ENCODE data around the gene SPECC1L. TPM values are rescaled to one million over a fixed set of nuclear protein-coding genes. Genes with fewer than 3 reads are reported as not detected.

Gene SPECC1L
- total RNA-seq, 1 experiment from 2014 or later = 40.8 TPM

DNA sequence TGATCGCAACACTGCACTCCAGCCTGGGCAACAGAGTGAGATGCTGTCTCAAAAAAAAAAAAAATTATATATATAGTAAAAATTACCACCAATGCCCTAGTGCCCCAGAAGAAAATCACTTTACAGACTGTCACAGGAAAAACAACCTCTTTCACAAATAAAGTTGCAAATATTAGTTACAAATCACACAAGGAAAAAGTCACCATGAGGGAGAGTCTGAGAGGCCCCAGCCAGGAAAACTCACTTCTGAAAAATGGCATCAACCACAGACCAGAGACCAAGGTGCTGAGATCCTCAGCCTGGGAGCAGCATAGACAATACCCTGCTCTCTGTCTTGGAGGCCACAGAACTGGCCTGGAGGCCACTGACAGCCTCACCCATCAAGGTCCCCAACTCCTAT lies 46.2 kb upstream of the SPECC1L start:
- H4K20me1 ChIP-seq (ENCODE audit: insufficient read depth) = no peaks in the 10 kb centered on the region
- H3K9me3 ChIP-seq (ENCODE audit: control insufficient read depth in 1 of 2, insufficient read depth in 1 of 2, low read depth in 1 of 2, low read length in 2 of 2) = no peaks in the 10 kb centered on the region; a peak in 2 of 4 replicates
- H3K27me3 ChIP-seq (ENCODE audit: insufficient read depth, low read length) = no peaks in the 10 kb centered on the region
- no peak overlapping the region for H2AFZ ChIP-seq (ENCODE audit: low read depth, low read length, poor library complexity, severe bottlenecking)
- peaks cover 0 to 5% of the 10 kb centered on the region in 2 experiments; a peak in 2 of 4 replicates for H3K4me1 ChIP-seq (ENCODE audit: control insufficient read depth in 1 of 2, insufficient read depth in 2 of 2, low read length in 2 of 2)
- no peak for TF ChIP-seq JUND (IDR thresholded peaks at IDR 0.05)
- TF ChIP-seq, protein P1, sequence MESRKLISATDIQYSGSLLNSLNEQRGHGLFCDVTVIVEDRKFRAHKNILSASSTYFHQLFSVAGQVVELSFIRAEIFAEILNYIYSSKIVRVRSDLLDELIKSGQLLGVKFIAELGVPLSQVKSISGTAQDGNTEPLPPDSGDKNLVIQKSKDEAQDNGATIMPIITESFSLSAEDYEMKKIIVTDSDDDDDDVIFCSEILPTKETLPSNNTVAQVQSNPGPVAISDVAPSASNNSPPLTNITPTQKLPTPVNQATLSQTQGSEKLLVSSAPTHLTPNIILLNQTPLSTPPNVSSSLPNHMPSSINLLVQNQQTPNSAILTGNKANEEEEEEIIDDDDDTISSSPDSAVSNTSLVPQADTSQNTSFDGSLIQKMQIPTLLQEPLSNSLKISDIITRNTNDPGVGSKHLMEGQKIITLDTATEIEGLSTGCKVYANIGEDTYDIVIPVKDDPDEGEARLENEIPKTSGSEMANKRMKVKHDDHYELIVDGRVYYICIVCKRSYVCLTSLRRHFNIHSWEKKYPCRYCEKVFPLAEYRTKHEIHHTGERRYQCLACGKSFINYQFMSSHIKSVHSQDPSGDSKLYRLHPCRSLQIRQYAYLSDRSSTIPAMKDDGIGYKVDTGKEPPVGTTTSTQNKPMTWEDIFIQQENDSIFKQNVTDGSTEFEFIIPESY (IDR thresholded peaks at IDR 0.05; ENCODE audit: extremely low read depth, insufficient replicate concordance, low read length) = no peak
- H3K9me2 ChIP-seq (ENCODE audit: insufficient read depth) = no peaks in the 10 kb centered on the region
- no peak overlapping the region for H3K9ac ChIP-seq (ENCODE audit: low read length)
- H3K79me2 ChIP-seq (ENCODE audit: insufficient read depth, low read length) = no peaks in the 10 kb centered on the region
- ChIA-PET POLR2A (no interaction called here), CTCF (no interaction called here), RAD21 (ENCODE audit: low non-redundant PET in 1 of 2, low total read pairs in 2 of 2, uncharacterized antibody in 2 of 2, unreplicated experiment in 2 of 2) (no interaction called here)
- no peak overlapping the region for H3K27ac ChIP-seq (ENCODE audit: low read depth, low read length)
- H3K36me3 ChIP-seq (ENCODE audit: control insufficient read depth in 1 of 2, insufficient read depth in 2 of 2, low read length in 2 of 2) = no peaks in the 10 kb centered on the region
- no TSS peak for BruUV-seq (replicated peaks)
- no peak overlapping the region for H3K4me3 ChIP-seq (replicated peaks in 1 of 2; ENCODE audit: low read depth in 1 of 2, low read length in 2 of 2)
- no peak overlapping the region for H3K4me2 ChIP-seq (ENCODE audit: low read length)
- no peak for DNase-seq (ENCODE audit: low read depth, low spot score)
- intact Hi-C loops (cut with micrococcal nuclease) = no loop called here
- ATAC-seq = no peak

DNA sequence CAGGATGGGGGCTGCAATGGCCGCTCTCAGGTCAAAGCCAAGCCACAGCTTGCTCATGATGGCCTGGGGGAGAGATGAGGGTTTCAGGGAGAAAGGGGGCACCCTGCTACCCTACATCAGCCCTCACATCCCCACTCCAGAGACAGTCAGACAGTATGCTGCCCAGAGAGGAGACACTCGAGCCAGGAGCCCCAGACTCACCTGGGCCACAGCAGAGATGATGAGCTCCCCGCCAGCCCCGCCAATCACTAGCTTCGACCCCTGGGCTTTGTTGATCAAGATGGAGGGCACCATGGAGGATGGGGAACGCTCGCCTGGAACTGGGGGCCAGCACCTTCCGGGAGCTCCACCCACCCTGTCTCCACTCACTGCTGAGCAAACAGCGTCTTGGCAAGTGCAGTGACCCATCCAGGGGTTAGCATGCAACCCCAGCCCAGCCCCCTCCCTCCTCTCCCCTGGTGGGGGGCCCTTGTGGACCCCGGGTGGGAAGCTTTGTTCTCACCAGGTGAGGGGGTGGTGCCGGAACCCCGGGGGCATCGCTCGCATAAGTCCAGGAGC lies 45.5 kb upstream of the SPECC1L start:
- ChIA-PET RAD21 (ENCODE audit: low non-redundant PET in 1 of 2, low total read pairs in 2 of 2, uncharacterized antibody in 2 of 2, unreplicated experiment in 2 of 2) (no interaction called here), CTCF (no interaction called here)
- no peak for TF ChIP-seq POLR2A (IDR thresholded peaks at IDR 0.05; ENCODE audit: borderline replicate concordance, extremely low read depth, insufficient read depth, insufficient read length)
- TF ChIP-seq, protein P2, sequence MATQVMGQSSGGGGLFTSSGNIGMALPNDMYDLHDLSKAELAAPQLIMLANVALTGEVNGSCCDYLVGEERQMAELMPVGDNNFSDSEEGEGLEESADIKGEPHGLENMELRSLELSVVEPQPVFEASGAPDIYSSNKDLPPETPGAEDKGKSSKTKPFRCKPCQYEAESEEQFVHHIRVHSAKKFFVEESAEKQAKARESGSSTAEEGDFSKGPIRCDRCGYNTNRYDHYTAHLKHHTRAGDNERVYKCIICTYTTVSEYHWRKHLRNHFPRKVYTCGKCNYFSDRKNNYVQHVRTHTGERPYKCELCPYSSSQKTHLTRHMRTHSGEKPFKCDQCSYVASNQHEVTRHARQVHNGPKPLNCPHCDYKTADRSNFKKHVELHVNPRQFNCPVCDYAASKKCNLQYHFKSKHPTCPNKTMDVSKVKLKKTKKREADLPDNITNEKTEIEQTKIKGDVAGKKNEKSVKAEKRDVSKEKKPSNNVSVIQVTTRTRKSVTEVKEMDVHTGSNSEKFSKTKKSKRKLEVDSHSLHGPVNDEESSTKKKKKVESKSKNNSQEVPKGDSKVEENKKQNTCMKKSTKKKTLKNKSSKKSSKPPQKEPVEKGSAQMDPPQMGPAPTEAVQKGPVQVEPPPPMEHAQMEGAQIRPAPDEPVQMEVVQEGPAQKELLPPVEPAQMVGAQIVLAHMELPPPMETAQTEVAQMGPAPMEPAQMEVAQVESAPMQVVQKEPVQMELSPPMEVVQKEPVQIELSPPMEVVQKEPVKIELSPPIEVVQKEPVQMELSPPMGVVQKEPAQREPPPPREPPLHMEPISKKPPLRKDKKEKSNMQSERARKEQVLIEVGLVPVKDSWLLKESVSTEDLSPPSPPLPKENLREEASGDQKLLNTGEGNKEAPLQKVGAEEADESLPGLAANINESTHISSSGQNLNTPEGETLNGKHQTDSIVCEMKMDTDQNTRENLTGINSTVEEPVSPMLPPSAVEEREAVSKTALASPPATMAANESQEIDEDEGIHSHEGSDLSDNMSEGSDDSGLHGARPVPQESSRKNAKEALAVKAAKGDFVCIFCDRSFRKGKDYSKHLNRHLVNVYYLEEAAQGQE (IDR thresholded peaks at IDR 0.05; ENCODE audit: low read depth) = no peak
- TF ChIP-seq RAD21 (IDR thresholded peaks at IDR 0.05; ENCODE audit: low read depth) = no peak
- TF ChIP-seq TCF7L2 (IDR thresholded peaks at IDR 0.05; ENCODE audit: borderline replicate concordance, extremely low read depth, insufficient read depth, insufficient read length) = no peak
- TF ChIP-seq EZH2phosphoT487 (IDR thresholded peaks at IDR 0.05; ENCODE audit: borderline replicate concordance) = no peak
- TF ChIP-seq, protein P3, sequence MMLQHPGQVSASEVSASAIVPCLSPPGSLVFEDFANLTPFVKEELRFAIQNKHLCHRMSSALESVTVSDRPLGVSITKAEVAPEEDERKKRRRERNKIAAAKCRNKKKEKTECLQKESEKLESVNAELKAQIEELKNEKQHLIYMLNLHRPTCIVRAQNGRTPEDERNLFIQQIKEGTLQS (IDR thresholded peaks at IDR 0.05) = no peak
- no peak for TF ChIP-seq SP1 (IDR thresholded peaks at IDR 0.05; ENCODE audit: low read depth)
- TF ChIP-seq ELF1 (IDR thresholded peaks at IDR 0.05; ENCODE audit: borderline replicate concordance, low read depth) = no peak
- TF ChIP-seq EGR1 (IDR thresholded peaks at IDR 0.05; ENCODE audit: low read depth) = no peak
- TF ChIP-seq SRF (IDR thresholded peaks at IDR 0.05; ENCODE audit: low read depth) = no peak
- TF ChIP-seq YY1 (IDR thresholded peaks at IDR 0.05; ENCODE audit: extremely low read depth, insufficient replicate concordance, low read depth, low read length) = no peak
- no peak for TF ChIP-seq CBX3 (IDR thresholded peaks at IDR 0.05; ENCODE audit: low read depth)
- no peak for TF ChIP-seq EZH2 (IDR thresholded peaks at IDR 0.05)
- no peak for TF ChIP-seq ZNF274 (IDR thresholded peaks at IDR 0.05; ENCODE audit: low read depth, low read length)

More for the DNA sequence above, 45.5 kb upstream of the SPECC1L start:
- ATAC-seq = no peak
- Histone ChIP-seq H3K36me3 (ENCODE audit: control insufficient read depth in 1 of 2, insufficient read depth in 2 of 2, low read length in 2 of 2) (no peaks in the 10 kb centered on the region), H3K4me2 (ENCODE audit: low read length) (no peak overlapping the region), H4K20me1 (ENCODE audit: insufficient read depth) (no peaks in the 10 kb centered on the region), H3K9ac (ENCODE audit: low read length) (no peak overlapping the region), H3K79me2 (ENCODE audit: insufficient read depth, low read length) (no peaks in the 10 kb centered on the region), H3K9me2 (ENCODE audit: insufficient read depth) (no peaks in the 10 kb centered on the region), H3K9me3 (ENCODE audit: control insufficient read depth in 1 of 2, insufficient read depth in 1 of 2, low read depth in 1 of 2, low read length in 2 of 2) (no peaks in the 10 kb centered on the region; a peak in 2 of 4 replicates), H2AFZ (ENCODE audit: low read depth, low read length, poor library complexity, severe bottlenecking) (no peak overlapping the region), H3K4me3 (replicated peaks in 1 of 2; ENCODE audit: low read depth in 1 of 2, low read length in 2 of 2) (no peak overlapping the region), H3K27me3 (ENCODE audit: insufficient read depth, low read length) (no peaks in the 10 kb centered on the region), H3K27ac (ENCODE audit: low read depth, low read length) (no peak overlapping the region), H3K4me1 (ENCODE audit: control insufficient read depth in 1 of 2, insufficient read depth in 2 of 2, low read length in 2 of 2) (peaks cover 0 to 5% of the 10 kb centered on the region in 2 experiments; a peak in 2 of 4 replicates)
- intact Hi-C loops (cut with micrococcal nuclease) = no loop called here
- POLR2A ChIA-PET = interaction anchor here (1.1 kb wide), 1 partner anchor 17 kb away, joined by 3 read pairs; no protein-coding TSS in a partner anchor
- no TSS peak for BruUV-seq (replicated peaks)
- DNase-seq (ENCODE audit: low read depth, low spot score) = no peak
